B cell (primary cell): ENCODE measurements around the gene RUFY2. TPM values are rescaled to one million over a fixed set of nuclear protein-coding genes. Genes with fewer than 3 reads are reported as not detected.

Source experiments
- ATAC-seq: fragments of 200-7000 bp; cut with Tn5 transposase; one replicate; pipeline ENCODE4 v1.10.0; 2021; ENCODE audit warnings: low read depth, mild to moderate bottlenecking, moderate number of reproducible peaks, moderate library complexity
- CTCF ChIA-PET: fragments of 350-600 bp; sonication (Branson Sonifier 250); formaldehyde crosslinking; loops from one replicate; lab custom pipeline; 2021; ENCODE audit warnings: antibody characterized with exemption, inconsistent platforms; lab: Charles Lee
- POLR2A ChIA-PET: fragments of 350-600 bp; sonication (Branson Sonifier 250); formaldehyde crosslinking; loops from one replicate; lab custom pipeline; 2021; ENCODE audit warnings: antibody characterized with exemption; lab: Charles Lee
- DNase-seq: peaks from one replicate; pipeline ENCODE4 v3.0.0; 2013
- H2AFZ ChIP-seq: 2 replicates; pipeline ENCODE4 v1.6.1; 2012; ENCODE audit warnings: mild to moderate bottlenecking, low read depth, low read length; ENCODE audit not compliant: insufficient read depth, poor library complexity, severe bottlenecking
- H3K27ac ChIP-seq, 2 donors: 1 replicate in 1 of 2; 2 replicates in 1 of 2; pipeline ENCODE4 v1.5.1; 2012 to 2013; ENCODE audit warnings: low read length in 2 of 2, mild to moderate bottlenecking in 2 of 2, moderate library complexity in 1 of 2
- H3K27me3 ChIP-seq, 4 experiments: fragments of 200-600 bp in 1 of 4; sonication (generic) in 1 of 4; replicated peaks in 1 of 4; 1 replicate in 2 of 4; 2 replicates in 2 of 4; pipeline versions ENCODE4 v1.6.1 to v1.7.0; 2013 to 2016; ENCODE audit warnings: low read length in 3 of 4, mild to moderate bottlenecking in 2 of 4, mixed read lengths in 1 of 4, moderate library complexity in 1 of 4; ENCODE audit not compliant: insufficient read depth in 4 of 4, control insufficient read depth in 3 of 4; ENCODE audit errors: control extremely low read depth in 1 of 4
- H3K36me3 ChIP-seq, 2 experiments: replicated peaks in 1 of 2; 1 replicate in 1 of 2; 2 replicates in 1 of 2; pipeline versions ENCODE4 v1.6.1 to v1.7.1; 2013; ENCODE audit warnings: low read length in 1 of 2; ENCODE audit not compliant: insufficient read depth in 2 of 2, control insufficient read depth in 1 of 2; ENCODE audit errors: control extremely low read depth in 1 of 2, extremely low read depth in 1 of 2
- H3K4me1 ChIP-seq, 2 donors: fragments of 200-600 bp in 1 of 2; sonication (generic) in 1 of 2; 1 replicate in 1 of 2; 2 replicates in 1 of 2; pipeline versions ENCODE4 v1.5.1 to v1.6.1; 2013 to 2017; ENCODE audit warnings: low read length in 2 of 2; ENCODE audit not compliant: control insufficient read depth in 2 of 2, insufficient read depth in 2 of 2
- H3K4me2 ChIP-seq: replicated peaks from 2 replicates; pipeline ENCODE3; 2012; ENCODE audit warnings: mild to moderate bottlenecking, low read depth, low read length; ENCODE audit not compliant: poor library complexity, severe bottlenecking
- H3K4me3 ChIP-seq, 5 experiments: fragments of 200-600 bp in 1 of 5; sonication (generic) in 1 of 5; 1 replicate in 3 of 5; 2 replicates in 2 of 5; pipeline versions ENCODE4 v1.5.1 to v1.7.0; 2011 to 2016; ENCODE audit warnings: low read length in 4 of 5, mild to moderate bottlenecking in 4 of 5, low read depth in 2 of 5, control low read depth in 1 of 5, moderate library complexity in 1 of 5; ENCODE audit not compliant: insufficient read depth in 1 of 5; ENCODE audit errors: control extremely low read depth in 1 of 5, extremely low read depth in 1 of 5
- H3K79me2 ChIP-seq: fragments of 200-600 bp; sonication (generic); one replicate; pipeline ENCODE4 v1.6.0; 2016; ENCODE audit warnings: low read length; ENCODE audit not compliant: control insufficient read depth, insufficient read depth
- H3K9ac ChIP-seq: fragments of 200-600 bp; sonication (generic); 2 replicates; pipeline ENCODE4 v1.6.1; 2017; ENCODE audit warnings: mild to moderate bottlenecking, low read length, moderate library complexity
- H3K9me3 ChIP-seq, 3 donors: one replicate each; pipeline versions ENCODE4 v1.6.1 to v1.7.1; 2013; ENCODE audit warnings: low read length in 2 of 3; ENCODE audit not compliant: control insufficient read depth in 2 of 3, insufficient read depth in 1 of 3; ENCODE audit errors: control extremely low read depth in 1 of 3
- H4K20me1 ChIP-seq: 2 replicates; pipeline ENCODE4 v1.6.0; 2012; ENCODE audit warnings: mild to moderate bottlenecking, low read length; ENCODE audit not compliant: insufficient read depth, control insufficient read depth, poor library complexity, severe bottlenecking
- H3K27ac Mint-ChIP-seq: one replicate; pipeline ENCODE4 v1.8.0; 2021; ENCODE audit warnings: mixed read lengths
- H3K27me3 Mint-ChIP-seq: one replicate; pipeline ENCODE4 v1.8.0; 2021; ENCODE audit warnings: mixed read lengths
- H3K4me1 Mint-ChIP-seq: one replicate; pipeline ENCODE4 v1.8.0; 2021; ENCODE audit warnings: mixed read lengths
- H3K4me3 Mint-ChIP-seq: one replicate; pipeline ENCODE4 v1.8.0; 2021; ENCODE audit warnings: mixed read lengths
- H3K9me3 Mint-ChIP-seq: one replicate; pipeline ENCODE4 v1.8.0; 2022; ENCODE audit warnings: mixed read lengths; ENCODE audit not compliant: insufficient read depth
- EZH2 ChIP-seq: IDR thresholded peaks from 2 replicates; pipeline ENCODE4 v1.6.1; 2012; ENCODE audit warnings: borderline replicate concordance, low read depth, mild to moderate bottlenecking, moderate library complexity, low read length; ENCODE audit not compliant: insufficient read depth, poor library complexity, severe bottlenecking
- WGBS: methylation state at CpG from one replicate; pipeline ENCODE4 v1.1.5; 2013; ENCODE audit warnings: missing lambda C conversion rate; ENCODE audit not compliant: insufficient coverage; 5-methylcytosine and 5-hydroxymethylcytosine counted together
- intact Hi-C: fragments of 100-400 bp; cut with micrococcal nuclease; formaldehyde crosslinking; loops from one replicate; pipeline ENCODE4 v1.10.0; 2022
- polyA plus RNA-seq: library from polyadenylated mRNA; depleted of rRNA; stranded (reverse); fragments of >200 nt; gene quantifications from 2 replicates; pipeline ENCODE4 v1.2.3, GENCODE V29; 2012
- total RNA-seq, 2 donors: library from RNA; stranded (reverse); fragments of 120-200 nt in 1 of 2; gene quantifications; 1 replicate in 1 of 2; 2 replicates in 1 of 2; pipeline versions ENCODE4 v1.2.3 to v1.2.4, GENCODE V29; 2013 to 2022
- TF ChIP-seq, protein P1 (sequence below): fragments of 200-600 bp; IDR thresholded peaks from one replicate; pipeline ENCODE4 v1.8.0; 2022; ENCODE audit warnings: antibody characterized with exemption, mild to moderate bottlenecking

Gene RUFY2
- total and polyA plus RNA-seq, 2 donors (not counting 1 experiment from before 2014, with no cell fraction given) = 5.8 to 38.7 TPM

DNA sequence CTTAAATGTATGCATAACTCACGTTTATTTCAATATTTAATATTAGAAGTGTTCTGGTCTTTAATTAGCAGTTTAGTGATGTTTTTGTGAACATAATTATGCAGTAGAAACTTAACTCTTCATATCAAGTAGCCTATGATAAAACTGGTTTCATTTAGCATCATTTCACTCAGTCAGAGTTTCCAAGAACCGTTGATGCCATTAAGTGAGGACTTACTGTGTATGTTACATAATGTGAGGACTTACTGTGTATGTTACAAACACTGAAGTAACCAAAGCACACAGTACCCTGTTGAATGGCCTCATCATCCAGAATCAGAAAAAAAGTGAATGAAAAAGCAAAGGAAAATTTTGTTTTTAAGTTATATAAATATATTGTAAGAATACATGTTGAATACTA, 41.5 kb downstream of the RUFY2 start:
- no peak for DNase-seq
- POLR2A ChIA-PET = no interaction called here
- Mint-ChIP-seq H3K4me1 (peaks cover 3% of the 10 kb centered on the region), H3K27me3 (no peaks in the 10 kb centered on the region), H3K9me3 (peaks cover 2% of the 10 kb centered on the region), H3K27ac (no peak overlapping the region), H3K4me3 (no peak overlapping the region)
- H2AFZ ChIP-seq = no peak overlapping the region
- no CpG with 5 or more reads among the region's 2 CpGs for WGBS
- intact Hi-C loops = no loop called here
- H3K79me2 ChIP-seq = no peaks in the 10 kb centered on the region
- peaks cover 5% of the 10 kb centered on the region in 2 donors for H3K4me1 ChIP-seq
- H3K4me3 ChIP-seq = no peak overlapping the region
- CTCF ChIA-PET = no interaction called here
- H4K20me1 ChIP-seq = no peaks in the 10 kb centered on the region
- no peak for ATAC-seq
- no peak for TF ChIP-seq EZH2
- TF ChIP-seq, protein P1, sequence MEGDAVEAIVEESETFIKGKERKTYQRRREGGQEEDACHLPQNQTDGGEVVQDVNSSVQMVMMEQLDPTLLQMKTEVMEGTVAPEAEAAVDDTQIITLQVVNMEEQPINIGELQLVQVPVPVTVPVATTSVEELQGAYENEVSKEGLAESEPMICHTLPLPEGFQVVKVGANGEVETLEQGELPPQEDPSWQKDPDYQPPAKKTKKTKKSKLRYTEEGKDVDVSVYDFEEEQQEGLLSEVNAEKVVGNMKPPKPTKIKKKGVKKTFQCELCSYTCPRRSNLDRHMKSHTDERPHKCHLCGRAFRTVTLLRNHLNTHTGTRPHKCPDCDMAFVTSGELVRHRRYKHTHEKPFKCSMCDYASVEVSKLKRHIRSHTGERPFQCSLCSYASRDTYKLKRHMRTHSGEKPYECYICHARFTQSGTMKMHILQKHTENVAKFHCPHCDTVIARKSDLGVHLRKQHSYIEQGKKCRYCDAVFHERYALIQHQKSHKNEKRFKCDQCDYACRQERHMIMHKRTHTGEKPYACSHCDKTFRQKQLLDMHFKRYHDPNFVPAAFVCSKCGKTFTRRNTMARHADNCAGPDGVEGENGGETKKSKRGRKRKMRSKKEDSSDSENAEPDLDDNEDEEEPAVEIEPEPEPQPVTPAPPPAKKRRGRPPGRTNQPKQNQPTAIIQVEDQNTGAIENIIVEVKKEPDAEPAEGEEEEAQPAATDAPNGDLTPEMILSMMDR = no peak
- no peak overlapping the region for H3K9ac ChIP-seq
- H3K9me3 ChIP-seq = no peaks in the 10 kb centered on the region
- no peak overlapping the region for H3K27ac ChIP-seq
- no peak overlapping the region for H3K4me2 ChIP-seq
- H3K36me3 ChIP-seq = peaks cover 1 to 12% of the 10 kb centered on the region in 2 experiments
- no peaks in the 10 kb centered on the region for H3K27me3 ChIP-seq

DNA sequence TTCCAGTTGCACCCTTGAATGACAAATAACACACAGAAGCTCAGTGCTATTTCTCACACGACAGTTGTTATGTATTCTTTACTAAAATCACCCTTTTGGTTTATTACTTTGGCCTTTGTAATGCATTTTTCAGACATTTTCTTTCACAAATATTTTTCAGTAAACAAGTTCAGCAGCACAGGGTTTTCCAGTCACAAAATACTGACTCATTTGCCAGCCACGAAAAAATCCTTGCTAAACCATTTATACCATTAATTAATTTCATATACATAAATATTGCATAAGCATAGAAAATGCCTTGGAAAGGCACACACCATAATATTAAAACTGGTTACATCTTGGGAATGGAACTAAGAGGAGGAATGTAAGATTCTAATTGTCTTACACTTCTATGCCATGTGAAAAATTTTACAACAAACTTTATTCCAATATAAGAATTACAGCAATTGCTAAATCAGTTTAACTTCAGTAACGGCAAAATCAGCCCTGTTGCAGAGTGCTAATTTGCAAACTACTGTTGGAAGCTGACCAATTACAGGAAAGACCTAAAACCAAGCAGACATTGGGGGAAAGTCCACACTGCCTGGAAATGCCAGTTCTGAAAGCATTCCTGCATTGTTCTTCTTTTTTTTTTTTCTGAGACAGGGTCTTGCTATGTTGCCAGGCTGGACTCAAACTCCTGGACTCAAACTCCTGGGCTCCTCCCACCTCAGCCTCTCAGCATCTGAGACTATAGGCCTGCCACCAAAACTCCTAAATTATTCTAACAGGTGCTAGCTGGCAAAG, 42.8 kb downstream of the RUFY2 start:
- Mint-ChIP-seq H3K4me1 (peaks cover 3% of the 10 kb centered on the region), H3K27me3 (no peaks in the 10 kb centered on the region), H3K9me3 (no peaks in the 10 kb centered on the region), H3K4me3 (no peak overlapping the region), H3K27ac (no peak overlapping the region)
- peaks cover 5% of the 10 kb centered on the region in 2 donors for H3K4me1 ChIP-seq
- no peak overlapping the region for H2AFZ ChIP-seq
- H3K79me2 ChIP-seq = no peaks in the 10 kb centered on the region
- no peaks in the 10 kb centered on the region for H4K20me1 ChIP-seq
- ChIA-PET POLR2A (no interaction called here), CTCF (no interaction called here)
- no peak overlapping the region for H3K9ac ChIP-seq
- H3K27ac ChIP-seq = no peak overlapping the region
- H3K27me3 ChIP-seq = no peaks in the 10 kb centered on the region
- no peak for ATAC-seq
- H3K9me3 ChIP-seq = no peaks in the 10 kb centered on the region
- no peak for DNase-seq
- WGBS = 91% methylated on average over 2 of the region's 3 CpGs
- H3K4me2 ChIP-seq = no peak overlapping the region
- H3K36me3 ChIP-seq = peaks cover 1 to 8% of the 10 kb centered on the region in 2 experiments
- no peak overlapping the region for H3K4me3 ChIP-seq
- intact Hi-C loops = no loop called here
- no peak for TF ChIP-seq EZH2
- TF ChIP-seq, protein P1 = no peak
